Measurements from ENCODE around the gene ALDH4A1.

The ALDH4A1 gene

DNA sequence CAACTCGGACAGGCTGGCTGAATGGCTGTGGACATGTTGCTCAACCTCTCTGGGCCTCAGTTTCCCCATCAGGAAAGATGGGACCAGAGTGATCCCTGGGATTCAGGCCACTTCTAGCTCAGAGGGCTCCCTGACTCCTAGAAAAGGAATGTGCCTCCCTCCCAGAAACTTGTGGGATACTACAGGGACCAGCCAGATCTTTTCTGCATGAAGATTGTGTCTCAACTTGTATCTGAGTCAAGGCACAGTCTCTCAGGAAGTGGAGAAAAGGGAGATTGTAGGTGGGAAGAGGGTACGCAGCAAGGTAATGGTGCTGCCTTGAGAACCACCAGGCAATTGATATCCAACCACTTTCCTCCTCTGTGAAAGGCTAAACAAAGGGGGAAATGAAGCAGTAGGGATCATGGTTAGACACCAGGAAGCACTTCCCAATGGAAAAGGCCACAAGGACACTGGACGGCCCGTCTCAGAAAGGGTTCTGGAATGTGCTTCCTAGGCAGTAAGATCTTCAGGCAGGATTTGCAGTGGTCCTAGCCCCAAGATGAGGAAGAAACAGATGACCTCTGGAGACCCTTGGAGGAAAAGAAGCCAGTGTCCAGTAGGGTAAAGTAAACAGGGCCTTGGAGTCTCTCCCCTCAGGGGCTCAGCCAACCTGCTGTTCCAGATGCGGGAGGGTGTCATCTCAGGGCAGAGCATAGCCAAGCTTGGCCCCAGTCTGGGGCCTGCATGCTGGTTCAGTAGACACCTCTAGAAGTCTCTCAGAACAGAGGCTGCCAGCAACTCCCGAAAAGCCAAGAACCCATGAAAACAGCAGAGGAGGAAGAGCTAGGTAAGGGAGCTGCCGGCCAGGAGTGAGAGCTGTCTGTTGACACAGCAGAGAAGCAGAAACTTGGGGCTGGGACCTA, 37.3 kb upstream of the ALDH4A1 start:
- peak; percentile 89 for DNase-seq (ENCODE audit: low spot score)

DNA sequence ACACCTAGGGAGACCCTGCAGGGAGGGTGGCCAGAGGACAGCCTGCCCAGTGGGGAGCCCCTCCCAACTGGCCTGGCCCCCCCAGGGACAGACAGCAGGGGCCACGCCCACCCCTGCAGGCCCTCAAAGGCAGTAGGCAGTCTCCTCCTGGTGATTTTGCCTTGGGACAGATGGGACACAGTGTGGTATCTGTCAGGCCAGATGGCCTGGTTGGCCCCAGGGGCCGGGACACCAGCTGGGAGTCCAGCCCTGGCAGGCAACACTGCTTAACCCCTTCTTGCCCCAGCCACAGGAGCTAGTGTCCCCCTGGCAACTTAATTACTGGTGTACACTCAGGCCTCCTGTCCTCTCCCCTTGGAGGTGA, 36.3 kb upstream of the ALDH4A1 start:
- DNase-seq (ENCODE audit: low spot score): no peak

DNA sequence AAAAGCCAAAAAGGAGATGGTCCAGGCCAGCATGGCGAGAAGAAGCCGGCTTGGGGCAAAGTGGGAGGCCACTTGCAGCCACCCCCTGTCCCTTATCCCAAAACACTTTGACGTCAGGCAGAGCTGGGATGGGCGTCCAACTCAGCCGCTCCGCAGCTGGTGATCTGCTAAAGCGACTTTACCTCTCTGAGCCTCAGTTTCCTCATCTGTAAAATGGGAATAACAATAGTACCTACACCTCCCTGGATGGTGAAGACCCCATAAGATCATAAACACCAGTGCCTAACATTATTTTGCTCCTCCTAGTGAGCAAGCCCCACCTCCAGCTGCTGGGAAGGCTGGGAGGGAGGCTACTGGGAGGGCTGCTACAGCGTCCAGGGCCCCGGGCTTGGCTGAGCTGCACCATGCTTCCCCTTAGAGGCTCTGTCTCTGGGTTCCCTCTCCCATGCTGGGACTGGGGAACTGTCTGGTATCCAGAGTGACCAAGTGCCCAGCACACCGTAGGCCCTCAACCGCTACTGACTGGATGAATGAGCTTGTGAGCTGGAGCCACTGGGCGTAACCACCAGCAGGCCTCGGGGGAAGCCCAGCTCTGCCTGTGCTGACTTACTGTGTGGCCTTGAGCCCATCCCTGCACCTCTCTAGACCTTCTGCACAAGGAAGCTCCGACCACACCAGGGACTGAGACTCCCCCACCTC, 35.8 kb upstream of the ALDH4A1 start:
- DNase-seq (ENCODE audit: low spot score): no peak

DNA sequence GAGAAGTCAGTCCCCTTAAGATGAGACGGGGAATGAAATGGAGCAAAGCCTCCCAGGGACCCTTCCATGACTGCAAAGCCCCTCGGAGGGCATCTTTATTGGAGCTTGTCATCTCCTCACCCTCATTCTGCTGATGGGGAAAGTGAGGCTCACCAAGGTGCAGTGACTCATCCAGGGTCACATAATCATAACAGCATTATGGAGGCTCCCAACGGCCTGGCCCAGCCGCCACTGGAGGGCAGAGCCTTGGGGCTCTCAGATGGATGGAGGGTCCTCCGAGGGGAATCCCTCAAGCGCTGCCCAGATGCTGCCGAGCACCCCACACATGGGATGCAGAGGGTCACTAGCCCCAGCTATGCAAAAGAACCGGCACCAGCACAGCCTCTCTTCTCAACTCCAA, 35.2 kb upstream of the ALDH4A1 start:
- no peak for DNase-seq (ENCODE audit: low spot score)

DNA sequence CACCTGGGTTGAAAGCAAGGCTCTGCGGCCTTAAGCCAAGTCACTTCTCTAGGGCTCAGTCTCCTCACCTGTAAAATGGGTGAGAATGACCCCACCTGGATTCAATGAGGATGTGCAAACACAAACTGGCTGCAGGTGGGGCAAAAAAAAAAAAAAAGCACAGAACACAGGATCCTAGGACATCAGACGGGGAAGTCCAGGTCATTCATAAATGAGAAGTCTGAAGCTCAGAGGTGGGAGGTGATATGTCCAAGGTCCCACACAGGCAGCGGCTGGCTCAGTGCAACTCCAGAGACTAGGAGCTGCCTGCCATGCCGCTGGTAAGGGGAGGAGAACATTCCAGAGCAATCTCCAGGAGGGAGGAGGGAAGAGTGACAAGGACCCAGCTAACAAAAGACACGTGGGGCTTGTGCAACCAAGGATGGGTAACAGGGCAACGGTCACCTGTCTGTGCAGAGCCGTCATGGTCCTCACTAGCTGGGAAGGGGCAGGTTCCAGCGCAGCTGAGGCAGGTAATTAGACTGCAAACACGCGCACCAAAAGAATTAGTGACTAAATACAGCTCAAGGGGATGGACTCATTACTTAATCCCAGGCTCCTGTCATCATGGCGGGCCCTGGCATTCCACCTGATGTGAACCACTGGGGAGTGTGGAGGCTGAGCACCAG, 34.6 kb upstream of the ALDH4A1 start:
- no peak for DNase-seq (ENCODE audit: low spot score)

DNA sequence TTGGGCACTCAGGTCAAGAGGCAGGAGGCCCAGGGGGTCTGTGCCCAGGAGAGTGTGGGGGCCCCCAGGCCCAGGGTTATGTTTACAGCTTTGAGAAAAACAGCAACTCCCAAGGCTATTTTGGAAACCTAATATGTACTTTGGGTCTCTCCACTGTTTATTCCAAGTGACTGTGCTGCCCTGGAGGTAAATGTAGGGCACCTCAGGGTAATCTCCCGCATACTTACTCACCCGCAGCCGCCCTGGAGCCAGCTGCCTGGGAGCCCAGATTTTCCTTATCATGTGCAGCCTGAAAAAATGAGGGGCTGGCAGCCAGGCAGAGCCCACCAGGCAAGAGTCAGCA, 34.1 kb upstream of the ALDH4A1 start:
- no peak for DNase-seq (ENCODE audit: low spot score)

DNA sequence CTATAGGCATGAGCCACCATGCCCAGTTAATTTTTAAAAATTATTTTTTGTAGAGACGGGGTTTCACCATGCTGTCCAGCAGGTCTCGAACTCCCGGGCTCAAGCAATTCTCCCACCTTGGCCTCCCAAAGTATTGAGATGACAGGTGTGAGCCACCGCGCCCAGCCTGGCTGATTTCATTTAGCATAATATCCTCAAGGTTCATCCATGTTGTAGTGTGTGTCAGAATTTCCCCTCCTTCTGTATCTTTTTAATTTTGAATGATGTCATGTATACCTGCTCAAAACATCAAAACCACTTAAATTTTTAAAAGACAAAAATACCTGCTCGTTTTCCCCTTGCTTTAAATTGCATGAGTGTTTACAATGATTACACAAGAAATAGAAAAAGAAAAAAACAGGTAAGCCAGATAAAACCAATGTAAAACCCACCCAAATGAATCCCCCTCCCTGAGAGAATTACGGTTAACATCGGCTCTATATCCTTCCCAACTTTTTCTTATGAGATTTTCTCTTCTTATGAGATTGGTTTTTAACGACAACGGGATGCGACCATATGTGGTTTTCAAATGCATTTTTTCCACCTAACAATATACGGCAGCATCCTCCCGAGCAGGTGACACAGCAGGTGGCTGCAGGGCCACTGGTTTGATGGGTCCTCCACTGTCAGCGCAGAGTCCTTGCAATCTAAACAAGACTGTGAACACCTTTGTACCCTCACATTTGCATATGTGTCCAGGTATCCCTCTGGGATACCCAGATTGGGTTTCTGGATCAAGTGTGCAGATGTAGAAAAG, 32.0 kb upstream of the ALDH4A1 start:
- DNase-seq (ENCODE audit: low spot score): no peak

DNA sequence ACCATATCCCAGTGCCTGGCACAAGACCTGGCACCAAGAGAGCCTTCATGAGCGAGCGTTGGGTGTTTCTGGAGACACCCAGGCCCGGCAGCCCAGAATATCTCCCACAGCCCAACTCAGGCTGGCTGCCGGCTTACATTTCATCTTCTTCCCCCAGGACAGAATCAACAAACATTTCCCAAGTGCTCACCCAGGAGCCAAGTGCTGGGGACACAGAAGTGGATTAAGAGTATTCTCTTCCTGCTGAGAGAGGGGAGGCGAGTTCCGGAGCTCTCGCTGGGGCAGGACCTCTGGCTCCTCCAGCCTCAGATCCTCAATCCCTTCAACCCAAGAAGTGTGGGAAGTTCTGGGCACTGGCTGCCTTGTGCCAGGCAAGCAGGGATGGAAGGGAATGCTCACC, 30.5 kb upstream of the ALDH4A1 start:
- DNase-seq (ENCODE audit: low spot score): no peak

DNA sequence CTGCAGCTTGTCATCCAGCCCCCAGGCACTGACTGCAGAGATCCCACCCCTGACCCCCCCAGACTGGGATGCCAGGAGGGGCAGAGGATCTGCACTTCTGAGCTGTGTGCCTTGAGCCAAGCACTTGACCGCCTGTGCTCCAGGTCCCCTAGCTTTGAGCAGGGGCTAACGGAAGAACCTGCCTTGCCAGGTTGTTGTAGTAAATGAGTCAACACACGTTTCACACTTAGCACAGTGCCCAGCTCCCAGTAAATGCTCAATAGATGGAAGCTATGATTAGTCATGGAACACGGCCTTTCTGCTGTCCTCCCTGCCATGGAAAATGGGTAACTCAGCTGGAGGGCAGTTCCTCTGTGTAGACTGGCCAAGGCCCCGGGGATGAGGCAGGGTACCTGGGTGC, 30.0 kb upstream of the ALDH4A1 start:
- DNase-seq (ENCODE audit: low spot score): no peak

DNA sequence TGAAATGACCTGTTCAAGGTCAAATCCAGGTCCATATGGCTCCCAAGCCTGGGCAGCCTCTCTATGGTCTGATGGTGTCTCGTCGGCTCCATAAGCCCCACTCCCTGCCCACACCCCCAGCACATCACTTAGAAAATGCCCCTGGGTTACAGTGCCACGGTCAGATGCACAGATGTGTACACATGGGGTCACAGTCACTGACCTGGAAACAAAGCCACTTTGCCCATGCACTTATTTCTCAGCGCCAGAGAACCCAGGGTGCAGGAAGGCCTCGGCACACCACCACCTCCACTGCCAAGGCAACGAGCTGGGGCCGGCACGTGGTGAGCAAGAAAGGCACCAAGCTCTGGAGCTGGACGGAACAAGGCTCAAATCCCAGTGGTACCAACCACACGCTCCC, 29.4 kb upstream of the ALDH4A1 start:
- no peak for DNase-seq (ENCODE audit: low spot score)

DNA sequence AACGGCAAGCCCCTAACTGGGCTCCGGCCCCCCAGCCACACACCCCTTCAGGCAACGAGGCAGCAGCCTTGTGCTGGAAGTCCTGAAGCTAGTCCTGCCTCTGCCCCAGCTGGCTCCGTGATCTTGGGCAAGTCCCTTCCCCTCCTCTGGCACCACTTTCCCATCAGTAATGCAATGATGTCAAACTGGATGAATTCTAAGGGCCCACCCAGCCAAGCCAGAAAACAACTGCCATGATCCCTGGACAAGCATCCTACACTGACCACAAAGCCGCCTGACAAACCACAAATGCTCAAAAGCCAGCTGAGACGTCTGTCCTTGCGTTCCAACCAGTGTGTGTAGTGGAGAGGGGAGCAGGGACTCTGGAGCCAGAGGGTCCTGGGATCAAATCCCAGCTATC, 27.3 kb upstream of the ALDH4A1 start:
- peak; percentile 73 for DNase-seq (ENCODE audit: low spot score)

DNA sequence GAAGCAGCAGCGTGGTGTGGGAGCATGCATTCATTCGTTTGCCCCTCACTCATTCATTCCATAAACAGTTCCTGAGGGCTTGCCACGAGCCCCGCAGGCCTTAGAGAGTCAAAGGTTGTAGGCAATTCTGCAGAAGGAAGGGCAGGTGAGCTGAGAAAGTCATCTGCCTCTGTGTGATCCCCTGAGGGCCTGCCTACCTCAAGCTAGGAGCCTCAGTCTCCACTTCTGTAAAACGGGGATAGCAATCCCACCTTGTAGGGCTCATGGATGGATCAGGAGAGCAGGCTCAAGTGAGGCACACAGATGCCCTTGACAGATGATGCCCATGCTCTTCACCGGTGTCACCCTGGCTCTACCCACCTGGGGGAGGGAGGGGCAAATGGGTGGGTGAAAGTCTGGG, 26.6 kb upstream of the ALDH4A1 start:
- no peak for DNase-seq (ENCODE audit: low spot score)

DNA sequence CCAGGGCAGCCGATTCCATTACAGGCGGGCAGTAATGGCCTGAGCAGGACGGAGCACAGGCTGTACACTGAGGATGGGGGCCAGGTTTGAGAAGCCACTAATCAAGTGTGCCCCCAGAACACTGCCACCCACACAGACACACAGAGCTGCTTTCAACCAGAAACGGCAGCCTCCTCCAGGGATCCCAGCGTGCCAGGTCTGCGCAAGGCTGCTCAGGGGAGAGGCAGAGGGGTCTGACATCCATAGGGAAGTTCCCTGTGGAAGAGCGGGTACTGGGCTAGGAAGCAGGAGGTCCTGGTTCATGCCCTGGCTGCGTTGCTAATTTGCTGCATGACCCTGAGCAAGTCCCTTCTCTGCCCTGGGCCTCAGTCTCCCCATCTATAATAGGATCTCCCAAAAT, 26.1 kb upstream of the ALDH4A1 start:
- no peak for DNase-seq (ENCODE audit: low spot score)

DNA sequence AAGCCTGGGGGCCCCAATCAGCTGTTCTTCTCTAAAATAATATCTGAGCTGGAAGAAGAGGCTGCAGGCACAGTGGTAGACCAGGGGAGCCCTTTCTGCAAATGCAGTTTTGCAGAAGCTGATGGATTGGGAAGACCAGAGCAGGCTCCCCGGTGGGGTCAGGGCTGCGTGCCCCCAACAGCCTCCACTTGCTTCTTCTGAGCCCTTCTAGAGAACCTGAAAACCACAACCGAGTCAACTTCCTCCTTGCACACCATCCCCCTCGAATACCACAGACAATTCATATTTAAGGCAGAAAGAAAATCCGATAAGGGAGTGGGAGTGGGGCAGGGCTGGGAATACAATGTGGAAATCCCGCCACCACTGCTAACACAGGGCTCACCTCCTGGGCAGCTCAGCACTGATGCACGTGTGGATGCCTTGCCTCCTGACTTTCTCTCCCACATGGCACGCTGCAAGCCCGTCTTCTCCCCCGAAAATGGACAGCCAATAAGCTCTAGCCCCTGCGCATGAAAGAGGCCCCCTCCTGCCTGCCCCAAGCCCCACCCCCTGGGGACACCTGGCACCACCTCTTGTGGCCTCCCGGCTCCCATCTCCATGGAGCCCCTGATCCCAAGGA, 25.4 kb upstream of the ALDH4A1 start:
- no peak for DNase-seq (ENCODE audit: low spot score)

DNA sequence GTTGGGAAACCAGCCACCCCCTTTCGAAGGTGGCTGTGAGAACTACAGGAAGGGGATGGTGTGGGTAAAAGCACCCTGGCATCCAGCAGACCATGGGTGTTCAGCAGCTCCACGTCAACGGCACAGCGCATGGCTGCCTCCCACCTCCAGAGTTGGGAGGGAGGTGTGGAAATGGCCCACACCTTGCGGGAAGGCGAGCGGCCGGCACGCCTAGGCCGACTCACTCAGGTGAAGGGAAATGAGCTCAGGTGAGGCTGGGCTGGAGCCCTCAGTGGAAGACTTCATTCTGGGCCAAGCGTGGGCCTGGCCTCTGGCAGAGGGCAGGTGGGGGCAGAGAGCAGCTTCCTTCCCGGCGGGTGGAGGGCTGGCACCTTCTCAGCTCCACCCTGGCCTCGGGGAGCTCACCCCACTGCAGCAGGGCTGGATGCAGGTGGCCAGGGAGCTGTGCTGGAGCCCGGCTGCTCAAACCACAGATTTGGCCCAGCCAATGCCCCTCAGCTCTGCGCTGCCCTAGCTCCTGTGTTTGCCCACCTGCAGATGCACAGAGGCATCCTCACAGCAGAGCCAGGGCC, 24.8 kb upstream of the ALDH4A1 start:
- no peak for DNase-seq (ENCODE audit: low spot score)

DNA sequence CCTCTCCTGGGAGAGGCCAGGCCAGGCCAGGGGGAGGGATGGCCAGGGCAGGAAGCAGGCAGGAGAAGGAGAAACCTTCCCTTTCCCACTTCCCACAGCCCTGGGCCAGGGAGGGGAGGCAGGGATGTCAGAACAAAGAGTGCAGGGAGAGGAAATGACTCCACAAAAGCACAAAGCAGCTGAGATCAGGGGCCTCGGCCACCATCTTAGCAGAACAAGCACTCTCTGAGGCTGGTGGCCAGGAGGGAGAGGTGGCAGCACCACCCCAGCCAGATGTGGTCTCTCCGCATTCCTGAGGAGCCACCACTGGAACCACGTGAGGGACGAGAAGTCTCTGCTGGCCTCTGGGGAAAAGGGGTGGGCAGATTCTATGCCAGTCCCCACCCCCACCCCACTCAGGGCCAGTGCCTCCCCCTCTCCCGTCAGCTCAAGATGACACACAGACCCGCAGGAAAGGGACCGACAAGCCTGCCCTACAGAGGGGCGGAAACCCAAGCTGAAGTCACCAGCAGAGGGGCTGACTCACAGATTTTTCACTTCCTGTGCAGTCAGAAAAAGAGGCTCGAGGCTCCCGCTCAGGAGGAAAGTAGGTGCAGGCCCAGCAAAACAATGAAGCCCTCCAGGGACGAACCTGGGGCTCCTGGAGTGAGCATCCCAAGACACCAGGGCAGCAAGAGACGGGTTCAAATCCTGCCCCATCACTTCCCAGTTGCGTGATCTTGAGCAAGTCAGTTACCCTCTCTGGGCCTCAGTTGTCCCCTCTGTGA, 24.1 kb upstream of the ALDH4A1 start:
- DNase-seq (ENCODE audit: low spot score): peak; percentile 99

DNA sequence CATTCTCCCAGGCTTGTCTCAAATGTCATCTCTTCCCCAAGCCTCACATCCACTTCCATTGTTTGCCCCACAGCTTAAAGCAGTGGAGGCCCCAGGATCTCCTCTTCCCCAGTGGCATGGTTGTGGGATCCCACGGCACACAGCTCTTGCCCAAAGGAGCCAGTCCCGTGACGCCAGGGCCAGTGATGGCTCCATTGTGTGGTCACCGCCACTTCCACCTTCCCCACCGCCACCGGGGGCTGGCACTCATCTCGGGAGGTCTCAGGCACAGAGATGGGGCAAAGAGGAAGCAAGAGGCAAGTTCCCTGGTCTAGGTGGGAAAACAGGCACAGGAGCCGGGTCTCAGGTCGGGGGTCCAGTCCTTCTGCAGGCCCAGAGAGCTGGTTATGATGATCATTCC, 22.9 kb upstream of the ALDH4A1 start:
- no peak for DNase-seq (ENCODE audit: low spot score)

DNA sequence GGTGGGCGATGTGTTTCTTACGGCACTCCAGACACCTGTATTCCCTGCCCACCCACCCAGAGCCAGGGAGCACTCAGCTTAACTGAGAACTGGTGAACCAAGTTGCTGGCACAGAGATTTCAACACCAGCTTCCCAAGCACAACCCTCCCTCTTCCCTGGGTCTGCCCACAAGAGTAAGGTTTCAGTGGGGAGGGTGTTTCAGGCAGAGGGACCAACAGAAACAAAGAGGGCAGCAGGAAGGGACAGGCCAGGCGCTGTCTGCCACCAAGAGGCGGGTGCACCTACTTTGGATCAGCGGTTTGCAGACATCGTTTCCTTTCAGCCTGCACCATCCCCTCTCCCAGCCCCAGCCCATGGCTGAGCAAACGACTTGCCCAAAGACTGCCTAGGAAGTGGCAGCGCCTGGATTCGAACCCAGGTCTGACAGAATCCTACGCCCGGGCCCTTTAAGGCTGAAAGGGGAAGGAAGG, 21.9 kb upstream of the ALDH4A1 start:
- DNase-seq (ENCODE audit: low spot score): no peak

DNA sequence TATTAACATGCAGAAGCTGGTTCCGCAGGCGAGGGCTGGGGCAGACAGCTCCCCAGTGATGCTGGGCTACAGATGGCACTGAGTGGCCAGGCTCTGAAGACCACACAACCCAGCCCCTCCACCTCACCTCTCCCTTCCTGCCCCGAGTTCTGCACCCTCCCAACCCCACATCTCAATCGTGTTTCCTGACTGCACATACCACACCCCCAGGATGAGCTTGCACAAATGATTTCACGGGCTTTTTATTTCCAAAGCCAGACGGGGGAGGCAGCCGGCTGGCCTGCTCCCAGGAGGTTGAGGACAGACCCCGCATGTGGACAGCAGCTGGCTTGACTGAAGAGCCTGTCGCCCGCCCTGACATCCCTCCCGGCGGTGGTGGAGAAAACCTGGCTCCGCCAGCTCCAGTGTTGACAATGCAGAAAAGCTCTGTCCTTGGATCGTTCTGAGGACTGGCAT, 21.4 kb upstream of the ALDH4A1 start:
- DNase-seq (ENCODE audit: low spot score): no peak

All from hepatic stellate cell (primary cell).